ENCODE data around the gene IRGC. TPM values are rescaled to one million over a fixed set of nuclear protein-coding genes. Genes with fewer than 3 reads are reported as not detected.

Gene IRGC
- total and polyA plus RNA-seq, 2 of the 13 experiments (the other 11 are each of a cell fraction or from before 2014, with no cell fraction given) = not detected

- no peak for TF ChIP-seq ZNF280D (CRISPR knock-in tag; IDR thresholded peaks at IDR 0.05)
- TF ChIP-seq ZNF777 (CRISPR knock-in tag; IDR thresholded peaks at IDR 0.05) = no peak
- TF ChIP-seq SMAD1 (CRISPR knock-in tag; IDR thresholded peaks at IDR 0.05; ENCODE audit: borderline replicate concordance, low read depth) = no peak
- TF ChIP-seq ZNF616 (CRISPR knock-in tag; IDR thresholded peaks at IDR 0.05; ENCODE audit: low read depth) = no peak
- TF ChIP-seq NFIC (IDR thresholded peaks at IDR 0.05; ENCODE audit: low read length) = no peak
- TF ChIP-seq ZFX (CRISPR knock-in tag; IDR thresholded peaks at IDR 0.05; ENCODE audit: low read depth) = peak; percentile 20; the same call in 1 of the 2 replicates
- TF ChIP-seq PLSCR1 (CRISPR knock-in tag; IDR thresholded peaks at IDR 0.05; ENCODE audit: borderline replicate concordance) = no peak
- no peak for TF ChIP-seq NONO (IDR thresholded peaks at IDR 0.05)
- no peak for TF ChIP-seq NONO (CRISPR knock-in tag; conservative IDR thresholded peaks at IDR 0.05)
- TF ChIP-seq DZIP1 (CRISPR knock-in tag; IDR thresholded peaks at IDR 0.05) = no peak
- no peak for TF ChIP-seq HINFP (CRISPR knock-in tag; IDR thresholded peaks at IDR 0.05; ENCODE audit: low read depth)
- no peak for TF ChIP-seq TFAP4 (IDR thresholded peaks at IDR 0.05; ENCODE audit: borderline replicate concordance, low read depth)
- no peak for TF ChIP-seq ZNF274 (CRISPR knock-in tag; IDR thresholded peaks at IDR 0.05)
- TF ChIP-seq HNF1A (IDR thresholded peaks at IDR 0.05; ENCODE audit: low read depth) = no peak
- TF ChIP-seq HNF1A (CRISPR knock-in tag; IDR thresholded peaks at IDR 0.05; ENCODE audit: borderline replicate concordance) = no peak
Observed at GRCh38 chr19:43707158-43707712, 8.6 kb upstream of the IRGC start (continued).

Measured in HepG2 (cell line).